GM12878 (cell line): Measurements from ENCODE around the gene MRPL32. TPM values are rescaled to one million over a fixed set of nuclear protein-coding genes. Genes with fewer than 3 reads are reported as not detected.
"Not testable (repeated sequence)": the region's sequence is repeated elsewhere in the genome, so short reads cannot be mapped to it uniquely, and the experiment has no call there.

Experiments used
- ATAC-seq: fragments of 200-7000 bp; cut with Tn5 transposase; 3 replicates; pipeline ENCODE4 v1.9.1; 2020; ENCODE audit warnings: mild to moderate bottlenecking, moderate library complexity
- BruUV-seq: library from RNA; stranded (reverse); fragments of 400-500 nt; replicated peaks from 2 replicates; lab custom pipeline; 2021; lab: Mats Ljungman, UMichigan
- CTCF ChIA-PET: fragments of 300-600 bp; sonication (Branson Sonifier 250); formaldehyde crosslinking; extraction: SDS; loops from one replicate; lab custom pipeline; 2021; ENCODE audit warnings: inconsistent platforms; lab: Yijun Ruan, JAX
- POLR2A ChIA-PET: fragments of 350-600 bp; formaldehyde crosslinking; extraction: SDS; loops from one replicate; lab custom pipeline; 2021; ENCODE audit warnings: inconsistent platforms; lab: Charles Lee
- RAD21 ChIA-PET: fragments of 300-600 bp; sonication (Branson Sonifier 250); formaldehyde crosslinking; loops from one replicate; lab custom pipeline; 2023; ENCODE audit warnings: antibody characterized with exemption; ENCODE audit not compliant: unreplicated experiment; lab: Charles Lee
- SMC1A ChIA-PET: fragments of 300-600 bp; sonication (Branson Sonifier 250); formaldehyde crosslinking; loops from one replicate; lab custom pipeline; 2023; ENCODE audit not compliant: unreplicated experiment, uncharacterized antibody; lab: Charles Lee
- DNase-seq: peaks from one replicate; pipeline ENCODE4 v3.0.0-alpha.2; 2011; ENCODE audit warnings: low read depth, low spot score
- FAIRE-seq: peaks from 3 replicates; lab custom pipeline; 2011; peaks lifted over from hg19 to GRCh38; lab: Jason Lieb, UNC
- H2AFZ ChIP-seq: 2 replicates; pipeline ENCODE4 v1.6.0; 2011; ENCODE audit warnings: low read depth, low read length, control low read depth; ENCODE audit not compliant: control insufficient read depth
- H3K27ac ChIP-seq: 2 replicates; pipeline ENCODE4 v1.5.1; 2011; ENCODE audit warnings: control low read depth; ENCODE audit not compliant: control insufficient read depth, insufficient read depth
- H3K27me3 ChIP-seq, 2 experiments: replicated peaks in 1 of 2; 2 replicates each; pipeline versions ENCODE4 v1.6.0 to v1.6.1; 2011; ENCODE audit warnings: low read length in 1 of 2; ENCODE audit not compliant: control insufficient read depth in 2 of 2, insufficient read depth in 2 of 2
- H3K36me3 ChIP-seq, 2 experiments: 2 replicates each; pipeline ENCODE4 v1.5.1; 2011; ENCODE audit warnings: low read length in 1 of 2; ENCODE audit not compliant: control insufficient read depth in 2 of 2, insufficient read depth in 2 of 2
- H3K4me1 ChIP-seq: 2 replicates; pipeline ENCODE4 v1.6.1; 2011; ENCODE audit warnings: mild to moderate bottlenecking, low read length, moderate library complexity, mixed read lengths; ENCODE audit not compliant: control insufficient read depth, insufficient read depth
- H3K4me2 ChIP-seq: 2 replicates; pipeline ENCODE4 v1.6.0; 2011; ENCODE audit warnings: control low read depth; ENCODE audit not compliant: control insufficient read depth, insufficient read depth
- H3K4me3 ChIP-seq: fragments of 200-600 bp; sonication (generic); 2 replicates; pipeline ENCODE4 v1.5.1; 2016
- H3K79me2 ChIP-seq: 2 replicates; pipeline ENCODE4 v1.6.0; 2011; ENCODE audit warnings: low read length; ENCODE audit not compliant: control insufficient read depth, insufficient read depth
- H3K9ac ChIP-seq: 2 replicates; pipeline ENCODE4 v1.8.0; 2011; ENCODE audit warnings: low read length, control low read depth, mixed read lengths; ENCODE audit not compliant: control insufficient read depth, insufficient read depth
- H3K9me3 ChIP-seq: replicated peaks from 3 replicates; pipeline ENCODE4 v1.5.1; 2011; ENCODE audit warnings: mild to moderate bottlenecking, low read length; ENCODE audit not compliant: control insufficient read depth, insufficient read depth
- H4K20me1 ChIP-seq: 2 replicates; pipeline ENCODE4 v1.6.0; 2011; ENCODE audit not compliant: control insufficient read depth, insufficient read depth
- ATF7 ChIP-seq: fragments of 450-650 bp; IDR thresholded peaks from 2 replicates; pipeline ENCODE4 v1.6.1; 2016; ENCODE audit warnings: low read depth, mild to moderate bottlenecking
- CHD4 ChIP-seq: fragments of 200-600 bp; sonication (generic); IDR thresholded peaks from 2 replicates; pipeline ENCODE4 v1.6.1; 2016; ENCODE audit warnings: mild to moderate bottlenecking
- DPF2 ChIP-seq: fragments of 450-650 bp; IDR thresholded peaks from 2 replicates; pipeline ENCODE4 v1.6.1; 2017; ENCODE audit warnings: mild to moderate bottlenecking
- EGR1 ChIP-seq, 2 experiments: IDR thresholded peaks; 1 replicate in 1 of 2; 2 replicates in 1 of 2; pipeline ENCODE4 v1.6.1; 2011 to 2012; ENCODE audit warnings: low read depth in 2 of 2, low read length in 2 of 2, borderline replicate concordance in 1 of 2, mild to moderate bottlenecking in 1 of 2, moderate library complexity in 1 of 2
- EZH2 ChIP-seq: IDR thresholded peaks from 2 replicates; pipeline ENCODE4 v1.6.1; 2012; ENCODE audit warnings: low read depth, mild to moderate bottlenecking, control low read depth, inconsistent platforms, low read length, borderline replicate concordance; ENCODE audit not compliant: control insufficient read depth
- GABPA ChIP-seq: IDR thresholded peaks from 2 replicates; pipeline ENCODE4 v1.6.1; 2014; ENCODE audit warnings: antibody characterized with exemption, low read depth, mild to moderate bottlenecking, inconsistent platforms
- KLF5 ChIP-seq: fragments of 450-650 bp; IDR thresholded peaks from 2 replicates; pipeline ENCODE4 v1.6.1; 2014; ENCODE audit warnings: mild to moderate bottlenecking; ENCODE audit not compliant: partially characterized antibody
- MEF2A ChIP-seq: IDR thresholded peaks from 2 replicates; pipeline ENCODE4 v1.6.1; 2011; ENCODE audit warnings: low read depth, mild to moderate bottlenecking, low read length, moderate library complexity; ENCODE audit not compliant: insufficient read depth
- NFXL1 ChIP-seq: fragments of 450-650 bp; IDR thresholded peaks from 2 replicates; pipeline ENCODE4 v1.6.1; 2017; ENCODE audit warnings: antibody characterized with exemption, mild to moderate bottlenecking, borderline replicate concordance
- NR2C2 ChIP-seq: IDR thresholded peaks from 2 replicates; pipeline ENCODE4 v1.6.1; 2011; ENCODE audit warnings: borderline replicate concordance, low read depth; ENCODE audit not compliant: control insufficient read depth, insufficient read length
- PKNOX1 ChIP-seq: fragments of 450-650 bp; IDR thresholded peaks from 2 replicates; pipeline ENCODE4 v1.6.1; 2016; ENCODE audit warnings: mild to moderate bottlenecking
- POU2F2 ChIP-seq: IDR thresholded peaks from 3 replicates; pipeline ENCODE4 v1.6.1; 2011; ENCODE audit warnings: low read depth, mild to moderate bottlenecking, low read length, borderline replicate concordance
- RAD51 ChIP-seq: fragments of 450-650 bp; IDR thresholded peaks from 2 replicates; pipeline ENCODE4 v1.6.1; 2016; ENCODE audit warnings: moderate library complexity, mild to moderate bottlenecking, inconsistent platforms
- RBBP5 ChIP-seq: fragments of 200-600 bp; sonication (generic); conservative IDR thresholded peaks from 2 replicates; pipeline ENCODE4 v1.6.1; 2016
- WRNIP1 ChIP-seq: IDR thresholded peaks from 2 replicates; pipeline ENCODE4 v1.6.1; 2011; ENCODE audit warnings: low read depth, low read length, improper control_type of control experiment, borderline replicate concordance
- ZNF207 ChIP-seq: fragments of 450-650 bp; IDR thresholded peaks from 2 replicates; pipeline ENCODE4 v1.6.1; 2014; ENCODE audit warnings: antibody characterized with exemption, mild to moderate bottlenecking, borderline replicate concordance
- WGBS: methylation state at CpG from one replicate; pipeline ENCODE4 v1.1.6; 2016; ENCODE audit warnings: low lambda C conversion rate; ENCODE audit not compliant: insufficient replicate concordance, insufficient coverage; ENCODE audit errors: missing lambda C conversion rate; 5-methylcytosine and 5-hydroxymethylcytosine counted together
- in situ Hi-C: fragments of 300-500 bp; cut with MboI; formaldehyde crosslinking; loops from 9 replicates; pipeline ENCODE4 v1.14.3; 2018; ENCODE audit warnings: mixed read lengths
- intact Hi-C: fragments of 100-400 bp; cut with micrococcal nuclease; formaldehyde crosslinking; loops from one replicate; pipeline ENCODE4 v1.14.2; 2022; ENCODE audit not compliant: unreplicated experiment
- polyA plus RNA-seq, 11 experiments: library from polyadenylated mRNA; depleted of rRNA in 4 of 11; unstranded in 6 of 11; stranded (reverse) in 5 of 11; fragments of >200 nt; fragmentation: Nextera tagmentation in 4 of 11; fragmentation: Illumina TruSeq in 1 of 11; extraction: Ambion mirVana in 4 of 11; extraction: Trizol in 1 of 11; gene quantifications; 1 replicate in 1 of 11; 2 replicates in 10 of 11; pipeline versions ENCODE4 v1.2.1 to v1.2.3, GENCODE V29; 2011 to 2016; ENCODE audit warnings: inconsistent platforms in 2 of 11, missing spikeins in 2 of 11, low read depth in 1 of 11
- total RNA-seq, 4 experiments: library from RNA; depleted of rRNA in 3 of 4; stranded (reverse); fragments of >200 nt in 3 of 4; fragmentation: Illumina TruSeq in 1 of 4; extraction: Trizol in 1 of 4; gene quantifications; 2 replicates each; pipeline versions ENCODE4 v1.2.1 to v1.2.3, GENCODE V29; 2013 to 2021
- TF ChIP-seq, protein P1 (sequence below): IDR thresholded peaks from 2 replicates; pipeline ENCODE4 v1.6.1; 2012; ENCODE audit warnings: low read length, inconsistent platforms

MRPL32 gene
- total and polyA plus RNA-seq, 10 of the 15 experiments (the other 5 are each of a cell fraction or from before 2014, with no cell fraction given) = 65.3 to 339 (median 112) TPM

DNA sequence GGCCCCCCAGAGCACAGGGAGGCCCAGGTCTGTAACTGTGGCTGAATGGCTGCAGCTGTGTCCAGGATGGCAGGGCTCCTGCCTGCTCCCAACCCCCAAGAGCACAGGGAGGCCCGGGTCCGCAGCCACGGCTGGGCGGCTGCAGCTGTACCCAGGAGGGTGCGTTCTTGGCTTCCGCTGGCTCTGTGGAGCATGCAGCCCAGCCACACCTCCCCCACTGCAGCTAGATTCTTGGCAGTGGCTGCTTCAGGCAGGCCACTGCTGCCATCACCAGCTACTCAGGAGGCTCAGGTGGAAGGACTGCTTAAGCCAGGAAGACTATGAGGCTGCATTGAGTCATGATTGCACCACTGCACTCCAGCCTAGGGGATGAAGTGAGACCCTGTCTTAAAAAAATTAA lies 48.2 kb upstream of the MRPL32 start:
- no peaks in the 10 kb centered on the region for H3K36me3 ChIP-seq
- no peaks in the 10 kb centered on the region; the same call in 1 of the 2 replicates for H3K4me1 ChIP-seq
- H3K27ac ChIP-seq = no peak overlapping the region
- no peak overlapping the region for H3K9ac ChIP-seq
- no TSS peak for BruUV-seq
- H4K20me1 ChIP-seq = no peaks in the 10 kb centered on the region
- H3K79me2 ChIP-seq = no peaks in the 10 kb centered on the region
- no peak overlapping the region for H3K4me2 ChIP-seq
- FAIRE-seq (no peak), ATAC-seq (peak; percentile 52), DNase-seq (no peak)
- intact Hi-C loops = no loop called here
- SMC1A ChIA-PET = no interaction called here
- no peak overlapping the region for H3K4me3 ChIP-seq
- 51% methylated on average over 6 of the region's 6 CpGs for WGBS
- POLR2A ChIA-PET = no interaction called here
- peaks cover 0 to 1% of the 10 kb centered on the region in 2 experiments; a peak in 2 of 4 replicates for H3K27me3 ChIP-seq
- in situ Hi-C loops = no loop called here
- H3K9me3 ChIP-seq = no peaks in the 10 kb centered on the region
- no peak for TF ChIP-seq RBBP5
- no peak for TF ChIP-seq MEF2A
- TF ChIP-seq KLF5 = no peak
- no peak for TF ChIP-seq NR2C2
- no peak for TF ChIP-seq CHD4
- no peak for TF ChIP-seq DPF2
- no peak for TF ChIP-seq EZH2
- no peak for TF ChIP-seq WRNIP1
- no peak for TF ChIP-seq POU2F2
- TF ChIP-seq, protein P1, sequence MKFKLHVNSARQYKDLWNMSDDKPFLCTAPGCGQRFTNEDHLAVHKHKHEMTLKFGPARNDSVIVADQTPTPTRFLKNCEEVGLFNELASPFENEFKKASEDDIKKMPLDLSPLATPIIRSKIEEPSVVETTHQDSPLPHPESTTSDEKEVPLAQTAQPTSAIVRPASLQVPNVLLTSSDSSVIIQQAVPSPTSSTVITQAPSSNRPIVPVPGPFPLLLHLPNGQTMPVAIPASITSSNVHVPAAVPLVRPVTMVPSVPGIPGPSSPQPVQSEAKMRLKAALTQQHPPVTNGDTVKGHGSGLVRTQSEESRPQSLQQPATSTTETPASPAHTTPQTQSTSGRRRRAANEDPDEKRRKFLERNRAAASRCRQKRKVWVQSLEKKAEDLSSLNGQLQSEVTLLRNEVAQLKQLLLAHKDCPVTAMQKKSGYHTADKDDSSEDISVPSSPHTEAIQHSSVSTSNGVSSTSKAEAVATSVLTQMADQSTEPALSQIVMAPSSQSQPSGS = no peak
- no peak for TF ChIP-seq GABPA
- no peak for TF ChIP-seq ZNF207
- TF ChIP-seq EGR1 (IDR thresholded peaks at IDR 0.05; ENCODE audit: borderline replicate concordance in 1 of 2, low read depth in 2 of 2, low read length in 2 of 2) = no peak
- no peak for TF ChIP-seq PKNOX1
- no peak for TF ChIP-seq RAD51
- no peak for TF ChIP-seq NFXL1
- no peak for TF ChIP-seq ATF7
- H2AFZ ChIP-seq = no peak overlapping the region
- RAD21 ChIA-PET = no interaction called here
- CTCF ChIA-PET = interaction anchor here (0.6 kb wide), 1 partner anchor 28 kb away, joined by 3 read pairs; no protein-coding TSS in a partner anchor

GRCh38 chr7:42885183-42885582 lies 47.0 kb upstream of the MRPL32 start:
- H3K36me3 ChIP-seq, intact Hi-C loops, H3K4me3 ChIP-seq, FAIRE-seq, H3K9me3 ChIP-seq, DNase-seq, H2AFZ ChIP-seq, H3K4me1 ChIP-seq, H3K27ac ChIP-seq, in situ Hi-C loops, H3K9ac ChIP-seq, SMC1A ChIA-PET, BruUV-seq, H3K27me3 ChIP-seq, H3K79me2 ChIP-seq, H4K20me1 ChIP-seq, POLR2A ChIA-PET, ATAC-seq, H3K4me2 ChIP-seq: not testable (repeated sequence)
- CTCF ChIA-PET = interaction anchor here (0.9 to 1.3 kb wide), 2 partner anchors 8 to 902 kb away, joined by 3 to 4 read pairs; no protein-coding TSS in a partner anchor
- RAD21 ChIA-PET = interaction anchor here (0.9 kb wide), 1 partner anchor 8 kb away, joined by 3 read pairs; no protein-coding TSS in a partner anchor
- WGBS = 68% methylated on average over 8 of the region's 8 CpGs
